OCI-LY7 (cell line): ENCODE measurements around the gene SIRT3. TPM values are rescaled to one million over a fixed set of nuclear protein-coding genes. Genes with fewer than 3 reads are reported as not detected.

Experiments used
- BruUV-seq: library from RNA; stranded (reverse); fragments of 400-500 nt; replicated peaks from 2 replicates; lab custom pipeline; 2021; lab: Mats Ljungman, UMichigan
- CTCF ChIA-PET: fragments of 300-600 bp; sonication (Branson Sonifier 250); formaldehyde crosslinking; loops from one replicate; lab custom pipeline; 2022; ENCODE audit warnings: antibody characterized with exemption; ENCODE audit not compliant: unreplicated experiment; lab: Charles Lee
- POLR2A ChIA-PET: fragments of 300-600 bp; sonication (Branson Sonifier 250); formaldehyde crosslinking; loops from one replicate; lab custom pipeline; 2022; ENCODE audit warnings: antibody characterized with exemption; lab: Charles Lee
- DNase-seq: peaks from one replicate; pipeline ENCODE4 v3.0.0-alpha.2; 2015; ENCODE audit warnings: low spot score
- H2AFZ ChIP-seq: fragments of 200-600 bp; sonication (generic), shearing (Covaris generic); 2 replicates; pipeline ENCODE4 v1.6.1; 2014; ENCODE audit warnings: mild to moderate bottlenecking, antibody characterized with exemption, low read length, moderate library complexity
- H3K27ac ChIP-seq: fragments of 200-600 bp; sonication (generic); 2 replicates; pipeline ENCODE4 v1.5.1; 2014; ENCODE audit warnings: mixed run types, low read depth, mild to moderate bottlenecking, moderate library complexity, low read length, inconsistent platforms; ENCODE audit not compliant: poor library complexity, severe bottlenecking
- H3K36me3 ChIP-seq: fragments of 200-600 bp; sonication (generic); 2 replicates; pipeline ENCODE4 v1.6.1; 2014; ENCODE audit warnings: mild to moderate bottlenecking, antibody characterized with exemption, low read length, moderate library complexity, mixed read lengths; ENCODE audit not compliant: insufficient read depth
- H3K4me1 ChIP-seq: fragments of 200-600 bp; sonication (generic); 2 replicates; pipeline ENCODE4 v1.5.1; 2014; ENCODE audit warnings: mild to moderate bottlenecking, low read length; ENCODE audit not compliant: insufficient read depth, poor library complexity, severe bottlenecking
- H3K4me2 ChIP-seq: fragments of 200-600 bp; sonication (generic); 2 replicates; pipeline ENCODE4 v1.6.1; 2014; ENCODE audit warnings: mild to moderate bottlenecking, low read length
- H3K4me3 ChIP-seq: fragments of 200-600 bp; sonication (generic); 2 replicates; pipeline ENCODE4 v1.5.1; 2014; ENCODE audit warnings: mild to moderate bottlenecking, low read depth, low read length; ENCODE audit not compliant: poor library complexity, severe bottlenecking
- H3K79me2 ChIP-seq: fragments of 200-600 bp; sonication (generic); 2 replicates; pipeline ENCODE4 v1.6.1; 2016; ENCODE audit warnings: low read depth, mild to moderate bottlenecking, low read length, moderate library complexity, mixed read lengths; ENCODE audit not compliant: insufficient read depth
- H3K9me2 ChIP-seq: fragments of 200-600 bp; sonication (generic); 2 replicates; pipeline ENCODE4 v1.6.1; 2016; ENCODE audit warnings: mild to moderate bottlenecking, low read length, mixed read lengths; ENCODE audit not compliant: insufficient read depth
- H3K9me3 ChIP-seq: fragments of 200-600 bp; sonication (generic); 2 replicates; pipeline ENCODE4 v1.6.1; 2014; ENCODE audit warnings: mild to moderate bottlenecking, mixed run types, low read length, mixed read lengths
- H4K20me1 ChIP-seq: fragments of 200-600 bp; sonication (generic); 2 replicates; pipeline ENCODE4 v1.6.1; 2014; ENCODE audit warnings: mild to moderate bottlenecking, antibody characterized with exemption, low read length, moderate library complexity, mixed read lengths; ENCODE audit not compliant: insufficient read depth
- EZH2phosphoT487 ChIP-seq: fragments of 200-600 bp; sonication (generic); IDR thresholded peaks from 2 replicates; pipeline ENCODE4 v1.6.1; 2018; ENCODE audit warnings: low read depth, borderline replicate concordance, mild to moderate bottlenecking, mixed run types, antibody characterized with exemption, low read length, moderate library complexity, mixed read lengths
- intact Hi-C: fragments of 100-400 bp; cut with micrococcal nuclease; formaldehyde crosslinking; loops from one replicate; pipeline ENCODE4 v1.10.0; 2022; ENCODE audit not compliant: unreplicated experiment
- total RNA-seq, 2 experiments: library from RNA; depleted of rRNA in 1 of 2; stranded (reverse); fragments of >200 nt in 1 of 2; shearing (Covaris generic) in 1 of 2; gene quantifications; 2 replicates each; pipeline ENCODE4 v1.2.3, GENCODE V29; 2014 to 2022
- TF ChIP-seq, protein P1 (sequence below): fragments of 200-600 bp; sonication (generic); conservative IDR thresholded peaks from 2 replicates; pipeline ENCODE4 v1.5.1; 2014; ENCODE audit warnings: mild to moderate bottlenecking, antibody characterized with exemption, low read length, moderate library complexity, mixed read lengths

SIRT3 gene
- total RNA-seq, 2 experiments from 2014 or later: 8.5 to 21.0 TPM

DNA sequence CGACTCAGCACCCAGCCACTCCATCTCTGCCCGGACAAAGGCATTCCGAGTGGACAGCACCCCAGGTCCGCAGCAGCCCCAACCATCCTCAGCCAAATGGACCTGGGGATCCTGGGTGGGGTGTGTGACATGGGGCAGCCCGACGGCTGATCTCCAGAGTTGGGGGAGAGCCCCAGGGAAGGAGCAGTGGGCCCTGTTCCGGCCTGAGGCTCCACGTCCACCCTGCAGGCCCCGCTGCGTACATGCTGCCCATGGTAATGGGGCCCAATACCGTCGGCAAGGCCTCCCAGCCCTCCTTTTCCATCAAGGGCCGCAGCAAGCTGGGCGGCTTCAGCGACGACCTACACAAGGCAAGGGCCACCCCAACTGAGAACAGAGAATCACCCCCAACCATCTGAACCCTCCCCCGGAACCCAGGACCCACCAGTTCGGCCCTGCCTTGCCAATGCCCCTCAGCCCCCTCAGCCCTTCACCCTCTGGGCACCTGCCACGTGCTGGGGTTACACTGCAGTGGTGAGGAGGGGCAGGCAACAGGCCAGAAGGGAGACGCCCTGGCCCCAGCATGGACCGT is 37.8 kb downstream of the SIRT3 start:
- Histone ChIP-seq H3K4me2 (no peak overlapping the region), H3K4me1 (no peaks in the 10 kb centered on the region), H3K27ac (no peak overlapping the region), H3K4me3 (no peak overlapping the region), H2AFZ (no peak overlapping the region), H3K79me2 (no peaks in the 10 kb centered on the region), H3K36me3 (peaks cover 2% of the 10 kb centered on the region; the same call in 1 of the 2 replicates), H4K20me1 (no peaks in the 10 kb centered on the region), H3K9me3 (no peaks in the 10 kb centered on the region), H3K9me2 (no peaks in the 10 kb centered on the region)
- TF ChIP-seq, protein P1, sequence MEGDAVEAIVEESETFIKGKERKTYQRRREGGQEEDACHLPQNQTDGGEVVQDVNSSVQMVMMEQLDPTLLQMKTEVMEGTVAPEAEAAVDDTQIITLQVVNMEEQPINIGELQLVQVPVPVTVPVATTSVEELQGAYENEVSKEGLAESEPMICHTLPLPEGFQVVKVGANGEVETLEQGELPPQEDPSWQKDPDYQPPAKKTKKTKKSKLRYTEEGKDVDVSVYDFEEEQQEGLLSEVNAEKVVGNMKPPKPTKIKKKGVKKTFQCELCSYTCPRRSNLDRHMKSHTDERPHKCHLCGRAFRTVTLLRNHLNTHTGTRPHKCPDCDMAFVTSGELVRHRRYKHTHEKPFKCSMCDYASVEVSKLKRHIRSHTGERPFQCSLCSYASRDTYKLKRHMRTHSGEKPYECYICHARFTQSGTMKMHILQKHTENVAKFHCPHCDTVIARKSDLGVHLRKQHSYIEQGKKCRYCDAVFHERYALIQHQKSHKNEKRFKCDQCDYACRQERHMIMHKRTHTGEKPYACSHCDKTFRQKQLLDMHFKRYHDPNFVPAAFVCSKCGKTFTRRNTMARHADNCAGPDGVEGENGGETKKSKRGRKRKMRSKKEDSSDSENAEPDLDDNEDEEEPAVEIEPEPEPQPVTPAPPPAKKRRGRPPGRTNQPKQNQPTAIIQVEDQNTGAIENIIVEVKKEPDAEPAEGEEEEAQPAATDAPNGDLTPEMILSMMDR: no peak
- TF ChIP-seq EZH2phosphoT487: no peak
- POLR2A ChIA-PET: no interaction called here
- CTCF ChIA-PET: no interaction called here
- DNase-seq: no peak
- no TSS peak for BruUV-seq
- intact Hi-C loops: no loop called here

DNA sequence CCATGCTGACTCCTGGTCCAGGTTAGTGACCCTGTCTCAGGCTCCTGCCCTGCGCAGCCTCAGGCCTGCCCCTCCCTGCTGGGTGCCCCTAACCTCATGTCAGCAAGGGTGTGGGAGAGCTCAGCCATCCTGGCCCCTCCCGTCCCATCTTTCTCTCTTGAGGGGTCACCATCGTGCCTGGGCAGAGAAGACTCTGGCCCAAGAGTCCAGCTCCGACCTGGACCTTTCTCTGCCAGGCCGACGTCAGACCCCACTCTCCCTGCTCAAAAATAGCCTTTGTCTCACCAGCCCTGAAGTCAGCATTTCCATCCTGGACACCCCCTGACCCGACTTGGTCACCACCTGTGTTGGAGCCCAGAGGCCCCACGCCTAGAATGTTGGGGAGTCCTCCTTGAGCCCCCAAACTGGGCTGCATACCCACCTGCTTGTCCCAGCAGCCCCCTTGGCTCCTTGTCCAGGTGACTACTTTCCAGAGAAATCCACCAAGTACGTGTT is 38.4 kb downstream of the SIRT3 start:
- BruUV-seq: no TSS peak
- POLR2A ChIA-PET: no interaction called here
- no peaks in the 10 kb centered on the region for H4K20me1 ChIP-seq

More for the DNA sequence above, 38.4 kb downstream of the SIRT3 start:
- no peak overlapping the region for H3K4me3 ChIP-seq
- no peak overlapping the region for H3K27ac ChIP-seq
- H3K4me2 ChIP-seq: no peak overlapping the region
- no peak overlapping the region for H2AFZ ChIP-seq
- no peaks in the 10 kb centered on the region for H3K9me3 ChIP-seq
- H3K36me3 ChIP-seq: no peaks in the 10 kb centered on the region
- no peak for TF ChIP-seq EZH2phosphoT487
- TF ChIP-seq, protein P1: no peak
- H3K79me2 ChIP-seq: no peaks in the 10 kb centered on the region
- intact Hi-C loops: no loop called here
- CTCF ChIA-PET: no interaction called here
- no peak for DNase-seq
- H3K9me2 ChIP-seq: no peaks in the 10 kb centered on the region
- no peaks in the 10 kb centered on the region for H3K4me1 ChIP-seq
